Stimulated activated CD8-positive, alpha-beta memory T cell treated with anti-CD3 and anti-CD28 coated beads, Interleukin-2, amount 100 ng/mL, for 1 hour (primary cell): Measurements from ENCODE around the gene NLE1.
"Not testable (repeated sequence)": the region's sequence is repeated elsewhere in the genome, so short reads cannot be mapped to it uniquely, and the experiment has no call there.

ENCODE experiments used
- DNase-seq, 2 donors: peaks; one replicate each; pipeline ENCODE4 v3.0.0-alpha.2; 2020; ENCODE audit warnings: low read depth in 2 of 2

Gene NLE1

DNA sequence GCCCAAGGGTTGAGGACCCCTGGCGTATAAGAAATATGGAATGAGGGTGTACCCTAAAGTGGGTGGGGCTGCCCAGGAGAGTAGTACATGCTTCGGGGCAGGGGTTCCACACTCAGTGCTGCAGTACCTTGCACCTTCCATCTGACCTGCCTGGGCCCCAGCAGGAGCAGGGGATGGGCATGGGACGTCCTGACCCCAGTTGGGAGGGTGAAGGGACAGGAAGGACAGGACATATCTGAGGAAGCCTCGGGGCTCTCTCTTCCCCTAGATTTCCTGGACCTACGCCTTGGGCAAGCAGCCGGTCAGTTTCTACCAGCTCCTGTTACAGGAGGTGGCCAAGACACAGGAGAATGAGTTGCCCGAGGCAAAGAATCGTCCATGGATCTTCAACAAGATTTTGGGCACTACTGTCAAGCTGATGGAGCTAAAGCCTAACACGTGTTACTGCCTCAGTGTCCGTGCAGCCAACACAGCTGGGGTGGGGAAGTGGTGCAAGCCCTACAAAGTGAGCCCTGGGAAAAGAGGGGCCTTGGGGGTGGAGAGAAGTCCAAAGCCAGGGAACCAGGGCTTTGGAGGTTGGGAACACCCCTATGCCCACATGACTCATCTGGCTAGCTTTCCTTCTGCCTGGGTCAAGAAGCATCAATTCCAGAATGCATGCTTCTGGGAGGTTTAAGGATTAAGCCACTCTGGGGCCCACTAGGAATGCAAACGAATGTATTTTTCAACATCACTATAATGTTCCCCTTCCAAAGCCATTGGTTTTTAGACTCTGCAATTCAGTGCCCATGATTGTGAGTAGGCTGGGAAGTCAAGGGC is 12.7 kb downstream of the NLE1 start:
- DNase-seq: no peak

DNA sequence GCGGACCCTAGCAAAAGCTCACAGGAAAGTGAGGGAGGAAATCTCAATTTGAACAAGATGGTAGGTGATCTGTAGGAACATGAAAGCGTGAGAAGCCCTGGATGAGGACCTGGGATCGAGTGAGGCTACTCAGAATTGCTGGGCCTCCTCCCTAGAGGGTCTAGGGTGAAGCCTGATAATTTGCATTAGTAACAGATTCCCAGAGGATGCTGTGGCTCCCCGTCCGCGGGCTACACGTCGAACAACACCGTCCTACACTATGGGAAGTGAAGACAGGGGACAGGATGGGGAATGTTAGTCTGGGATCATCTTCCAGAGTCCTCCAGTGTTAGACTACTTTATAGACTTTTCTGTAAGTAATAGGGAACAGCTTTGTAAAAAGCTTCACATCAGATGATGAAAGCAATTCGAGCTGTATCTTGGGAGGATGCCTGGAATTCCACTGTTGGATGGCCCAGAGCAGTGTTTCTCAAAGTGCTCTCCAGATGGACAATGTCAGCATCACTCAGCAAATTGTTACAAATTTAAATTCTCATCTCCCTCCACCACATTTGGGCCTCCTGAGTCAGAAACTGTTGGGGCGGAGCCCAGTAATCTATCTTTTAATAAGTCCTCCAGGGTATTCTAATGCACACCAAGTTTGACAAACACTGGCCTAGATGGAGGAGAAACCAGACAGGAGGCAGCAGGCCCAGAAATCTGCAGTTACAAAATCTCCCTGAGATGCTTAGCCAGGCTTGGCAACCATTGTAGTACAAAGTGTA is 14.2 kb downstream of the NLE1 start:
- no peak for DNase-seq

DNA sequence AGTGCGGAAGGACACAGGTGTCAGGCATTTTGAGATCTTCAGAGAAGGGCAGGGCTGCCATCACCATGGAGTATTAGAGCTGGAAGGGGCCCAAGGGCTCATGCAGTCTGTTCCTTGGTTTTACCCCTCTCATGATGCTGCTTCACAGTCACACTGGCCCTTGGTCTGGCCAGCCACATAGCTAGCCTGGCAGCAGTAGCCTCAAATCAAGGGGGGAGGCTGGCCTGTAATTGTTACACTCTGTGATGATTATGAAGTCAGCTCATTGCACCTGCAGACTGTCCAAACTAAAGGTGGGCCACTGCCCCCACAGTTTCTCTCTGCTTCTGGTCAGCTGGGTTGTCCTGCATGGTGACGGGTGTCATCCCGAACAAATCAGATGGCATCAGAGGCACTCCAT is 20.8 kb downstream of the NLE1 start, which contains the start of gene FNDC8:
Gene FNDC8 (plus strand): TSS at position 301 of the 400 bp plus-strand sequence. CDS start 79 bp downstream, at position 380.
- no peak for DNase-seq

DNA sequence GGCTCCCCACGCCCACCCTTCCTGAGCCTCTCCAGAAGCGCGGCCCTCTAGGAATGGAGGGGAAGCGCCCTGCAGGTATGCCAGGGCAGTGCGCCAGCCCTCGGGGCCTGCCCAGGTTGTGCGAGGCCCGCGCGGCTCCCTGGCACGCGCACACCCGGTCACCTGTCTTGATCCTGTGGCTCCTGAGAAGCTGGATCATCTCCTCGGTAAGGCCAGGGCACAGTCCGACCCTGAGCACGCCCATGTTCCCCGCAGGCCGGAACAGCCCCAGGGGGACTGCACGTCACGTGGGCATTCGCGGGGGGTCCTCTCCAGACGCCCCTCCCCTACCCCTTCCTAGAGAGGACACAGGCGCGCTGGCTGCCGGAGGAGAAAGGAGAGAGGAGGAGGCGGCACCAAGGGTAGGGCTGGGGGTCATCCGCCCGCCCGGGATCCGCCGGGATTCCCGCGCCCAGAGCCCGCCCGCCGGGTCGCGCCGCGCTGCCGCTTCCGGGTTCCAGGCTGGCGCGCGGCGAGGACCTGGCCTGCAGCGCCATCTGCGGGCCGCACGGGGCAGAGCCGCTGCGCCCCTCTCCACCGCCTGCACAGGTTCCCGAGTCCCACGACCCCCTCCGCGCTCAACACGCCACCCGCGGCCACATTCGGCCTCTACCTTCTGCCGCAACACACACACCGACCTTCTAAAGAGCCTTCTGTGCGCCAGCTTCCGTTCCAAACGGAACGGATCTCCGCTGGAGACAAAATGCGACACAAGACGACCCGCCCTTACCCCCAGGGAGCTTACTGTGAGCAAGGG is 22.5 kb downstream of the NLE1 start, which contains the start of gene RAD51D:
Gene RAD51D (minus strand): TSS at position 491 of the 796 bp plus-strand sequence. CDS start 247 bp downstream, at position 244.
- peak; percentile 60 to 64 for DNase-seq

DNA sequence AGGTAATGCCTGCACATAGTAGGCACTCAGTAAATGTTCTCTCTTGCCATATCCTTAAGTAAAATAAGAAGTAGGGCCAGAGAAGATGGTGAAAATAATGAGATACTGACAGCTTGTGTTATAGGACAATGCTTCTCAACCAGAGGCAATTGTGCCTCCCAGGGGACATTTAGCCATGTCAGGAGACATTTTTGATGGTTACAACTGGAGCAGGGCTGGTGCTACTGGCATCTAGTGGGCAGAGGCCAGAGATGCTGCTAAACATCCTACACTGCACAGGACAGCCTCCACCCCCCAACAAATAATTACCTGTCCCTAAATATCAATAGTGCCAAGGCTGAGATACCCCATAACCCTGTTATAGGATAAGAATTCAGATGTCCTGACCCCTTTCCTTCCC is 24.1 kb downstream of the NLE1 start:
- DNase-seq: no peak

DNA sequence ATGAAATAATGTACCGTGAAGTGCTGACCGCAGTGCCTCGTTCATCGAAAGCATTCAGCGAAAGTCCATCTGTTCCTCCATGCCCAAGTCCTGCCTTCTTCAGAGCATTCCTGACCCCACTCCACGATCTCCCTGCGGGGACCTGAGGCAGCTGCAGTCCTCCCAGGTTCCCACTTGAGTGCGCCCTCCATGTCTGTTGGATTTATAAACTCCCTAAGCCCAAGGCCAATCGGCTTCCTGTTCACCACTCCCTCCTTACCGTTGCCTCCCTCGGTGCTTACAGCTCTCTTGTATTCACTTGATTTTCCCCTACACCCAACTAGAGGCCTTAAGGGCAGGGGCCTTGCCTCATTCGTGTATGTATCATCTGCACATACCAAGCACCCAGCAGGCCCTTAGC is 25.3 kb downstream of the NLE1 start:
- no peak for DNase-seq

DNA sequence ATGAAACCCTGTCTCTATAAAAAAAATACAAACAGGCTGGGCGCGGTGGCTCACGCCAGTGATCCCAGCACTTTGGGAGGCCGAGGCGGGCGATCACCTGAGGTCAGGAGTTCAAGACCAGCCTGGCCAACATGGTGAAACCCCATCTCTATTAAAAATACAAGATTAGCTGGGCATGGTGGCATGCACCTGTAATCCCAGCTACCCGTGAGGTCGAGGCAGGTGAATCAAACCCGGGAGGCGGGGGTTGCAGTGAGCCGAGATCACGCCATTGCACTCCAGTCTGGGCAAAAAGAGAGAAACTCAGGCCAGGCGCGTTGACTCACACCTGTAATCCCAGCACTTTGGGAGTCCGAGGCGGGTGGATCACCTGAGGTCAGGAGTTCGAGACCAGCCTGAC is 31.3 kb downstream of the NLE1 start:
- DNase-seq: not testable (repeated sequence)

DNA sequence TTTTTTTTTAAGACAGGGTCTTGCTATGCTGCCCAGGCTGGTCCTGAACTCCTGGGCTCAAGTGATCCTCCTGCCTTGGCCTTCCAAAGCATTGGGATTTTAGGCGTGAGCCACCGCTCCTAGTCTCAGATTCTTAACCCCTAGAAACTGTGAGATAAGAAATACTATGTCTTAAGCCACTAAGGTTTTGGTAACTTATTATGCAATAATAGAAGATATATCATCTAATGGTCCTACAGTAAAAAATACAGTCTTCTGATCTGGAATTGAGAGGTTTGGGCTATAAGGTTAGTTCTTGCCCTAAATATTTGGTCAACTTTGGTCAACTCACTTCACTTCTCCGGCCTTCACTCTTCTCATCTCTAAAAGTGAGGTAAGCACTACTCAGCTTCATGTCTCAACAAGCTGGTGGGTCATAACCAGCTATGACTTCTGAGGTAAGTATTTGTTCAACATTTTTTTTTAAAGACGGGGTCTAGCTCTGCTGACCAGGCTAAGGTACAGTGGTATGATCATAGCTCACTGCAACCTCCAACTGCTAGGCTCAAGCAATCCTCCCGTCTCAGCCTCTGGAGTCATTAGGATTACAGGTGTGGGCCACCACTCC is 37.2 kb downstream of the NLE1 start:
- no peak for DNase-seq

DNA sequence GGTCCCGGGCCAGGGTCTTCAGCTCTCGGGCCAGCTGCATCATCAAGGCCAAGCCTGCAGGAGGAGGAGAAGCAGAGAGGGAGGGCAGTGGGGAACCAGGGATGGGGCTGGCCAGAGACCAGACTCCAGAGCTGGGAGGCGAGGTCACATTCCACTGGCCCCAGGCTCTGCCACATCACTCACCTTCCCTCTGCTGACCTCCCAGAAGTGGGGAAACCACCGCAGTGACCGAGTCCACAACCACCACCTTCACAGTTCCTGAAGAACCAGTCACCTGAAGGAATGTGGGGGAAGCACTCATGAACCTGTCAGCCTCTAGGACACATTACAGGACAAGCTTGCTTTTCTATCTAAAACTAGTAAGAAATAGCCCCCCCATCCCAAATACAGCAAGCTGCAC is 38.8 kb downstream of the NLE1 start:
- DNase-seq: no peak

DNA sequence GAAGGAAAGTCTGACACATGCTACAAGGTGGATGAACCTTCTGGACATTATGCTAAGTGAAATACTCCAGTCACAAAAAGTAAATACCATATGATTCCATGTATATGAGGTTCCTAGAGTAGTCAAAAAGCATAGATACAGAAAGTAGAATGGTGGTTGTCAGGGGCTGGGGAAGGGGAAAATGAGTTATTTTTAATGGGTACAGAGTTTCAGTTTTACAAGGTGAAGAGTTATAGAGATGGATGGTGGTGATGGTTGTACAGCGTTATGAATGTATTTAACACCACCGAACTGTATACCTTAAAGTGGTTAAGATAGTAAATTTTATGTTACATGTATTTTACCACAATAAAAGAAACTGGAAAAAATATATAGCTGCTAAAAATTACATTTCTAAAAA is 40.4 kb downstream of the NLE1 start:
- no peak for DNase-seq

DNA sequence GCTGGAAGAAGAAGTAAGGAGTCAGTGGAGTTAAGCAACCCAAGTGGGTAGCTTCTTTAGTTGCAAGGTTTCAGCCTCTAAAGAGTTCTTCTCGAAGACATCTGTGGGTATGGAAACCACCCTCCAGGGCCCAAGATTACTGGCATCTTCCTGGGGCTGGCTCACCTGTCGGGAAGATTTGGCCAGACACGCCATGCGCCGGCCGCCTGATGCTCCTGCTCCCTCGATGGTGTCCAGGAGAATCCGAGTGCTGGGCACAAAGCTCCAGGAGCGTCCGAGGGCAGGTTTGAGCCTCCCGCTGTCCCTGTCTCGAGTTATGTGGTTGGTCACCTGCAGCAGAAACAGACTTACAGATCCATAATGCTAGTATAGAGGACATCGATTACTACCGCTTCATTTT is 41.1 kb downstream of the NLE1 start:
- no peak for DNase-seq

DNA sequence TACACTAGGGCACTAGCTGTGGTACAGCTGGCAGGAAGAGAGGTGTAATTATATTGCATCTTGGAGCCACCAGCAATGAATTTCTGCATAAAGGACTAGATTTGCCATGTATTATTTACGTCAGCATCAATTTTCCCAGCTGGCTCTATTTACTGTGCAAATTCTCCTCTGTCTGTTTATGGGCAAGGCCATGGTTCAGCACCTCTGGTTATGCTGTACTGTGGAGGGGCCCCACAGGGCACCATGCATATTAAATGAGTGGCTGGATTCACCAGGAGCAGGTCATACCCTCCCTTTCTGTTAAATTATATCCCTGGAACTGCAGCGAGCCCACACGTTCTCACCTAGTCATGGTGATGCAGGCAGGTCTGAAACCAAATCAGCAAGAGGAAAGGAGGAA is 42.2 kb downstream of the NLE1 start:
- no peak for DNase-seq

DNA sequence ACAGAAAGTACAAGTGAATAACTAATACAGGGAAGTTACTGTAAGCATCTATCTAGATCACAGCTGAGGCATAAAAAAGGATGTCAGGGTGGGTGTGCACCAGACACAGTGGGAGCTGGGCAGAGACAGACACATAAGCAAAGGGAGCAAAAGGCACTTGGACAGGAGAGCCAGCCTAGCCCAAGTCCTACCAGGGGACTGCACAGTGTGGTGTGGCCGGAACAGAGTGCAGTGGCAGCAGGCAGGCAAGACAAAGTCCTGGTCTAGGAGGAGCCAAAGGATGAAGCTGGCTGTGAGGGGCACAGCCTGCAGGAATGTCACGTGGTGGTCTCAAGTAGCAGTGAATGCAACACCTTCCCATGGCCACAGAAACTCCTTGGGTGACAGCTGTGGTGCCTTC is 44.3 kb downstream of the NLE1 start:
- DNase-seq: no peak

DNA sequence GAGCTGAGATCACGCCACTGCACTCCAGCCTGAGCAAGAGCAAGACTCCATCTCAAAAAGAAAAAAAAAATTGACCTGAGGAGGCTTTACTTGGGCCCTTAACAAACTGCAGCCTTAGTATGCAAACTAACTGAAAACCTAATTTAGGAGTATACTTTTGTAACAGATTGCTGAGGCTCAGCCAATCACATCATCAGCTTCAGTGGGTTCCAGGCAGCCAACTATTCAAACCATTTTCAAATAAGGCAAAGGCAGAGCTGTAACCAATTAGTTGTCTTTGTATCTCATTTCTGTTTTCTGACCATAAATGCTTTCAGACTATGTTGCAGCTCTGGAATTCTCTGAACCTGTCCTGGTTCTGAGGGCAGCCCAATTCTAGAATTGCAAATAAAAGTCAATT is 46.4 kb downstream of the NLE1 start:
- no peak for DNase-seq

DNA sequence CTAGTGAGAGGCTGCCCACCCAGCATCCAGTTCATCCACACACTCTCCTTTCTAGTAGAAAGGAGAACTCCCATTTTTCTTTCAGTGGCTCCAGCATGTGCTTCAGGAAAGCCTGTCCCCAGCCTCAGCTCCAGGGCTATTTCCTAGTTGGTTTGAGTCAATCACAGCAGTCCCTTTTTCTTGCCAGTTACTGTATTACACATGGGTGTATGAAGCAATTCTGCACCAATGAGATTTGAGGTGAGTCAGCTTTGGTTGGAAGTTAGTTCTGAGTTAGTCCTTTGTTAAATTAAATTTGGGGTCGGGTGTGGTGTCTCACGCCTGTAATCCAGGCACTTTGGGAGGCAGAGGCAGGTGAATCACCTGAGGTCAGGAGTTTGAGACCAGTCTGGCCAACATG is 47.2 kb downstream of the NLE1 start:
- no peak for DNase-seq

DNA sequence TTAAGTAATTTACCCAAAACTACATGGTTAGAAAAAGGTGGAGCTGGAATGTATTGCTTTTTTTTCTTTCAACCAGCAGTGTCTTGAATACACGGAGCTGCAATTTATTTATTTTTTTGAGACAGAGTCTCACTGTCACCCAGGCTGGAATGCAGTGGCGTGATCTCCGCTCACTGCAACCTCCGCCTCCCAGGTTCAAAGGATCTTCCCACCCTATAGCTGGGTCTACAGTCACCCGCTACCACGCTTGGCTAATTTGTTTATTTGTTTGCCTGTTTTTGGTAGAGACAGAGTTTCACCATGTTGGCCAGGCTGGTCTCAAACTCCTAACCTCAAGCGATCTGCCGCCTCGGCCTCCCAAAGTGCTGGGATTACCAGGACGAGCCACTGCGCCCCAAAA is 51.4 kb downstream of the NLE1 start:
- DNase-seq: not testable (repeated sequence)

DNA sequence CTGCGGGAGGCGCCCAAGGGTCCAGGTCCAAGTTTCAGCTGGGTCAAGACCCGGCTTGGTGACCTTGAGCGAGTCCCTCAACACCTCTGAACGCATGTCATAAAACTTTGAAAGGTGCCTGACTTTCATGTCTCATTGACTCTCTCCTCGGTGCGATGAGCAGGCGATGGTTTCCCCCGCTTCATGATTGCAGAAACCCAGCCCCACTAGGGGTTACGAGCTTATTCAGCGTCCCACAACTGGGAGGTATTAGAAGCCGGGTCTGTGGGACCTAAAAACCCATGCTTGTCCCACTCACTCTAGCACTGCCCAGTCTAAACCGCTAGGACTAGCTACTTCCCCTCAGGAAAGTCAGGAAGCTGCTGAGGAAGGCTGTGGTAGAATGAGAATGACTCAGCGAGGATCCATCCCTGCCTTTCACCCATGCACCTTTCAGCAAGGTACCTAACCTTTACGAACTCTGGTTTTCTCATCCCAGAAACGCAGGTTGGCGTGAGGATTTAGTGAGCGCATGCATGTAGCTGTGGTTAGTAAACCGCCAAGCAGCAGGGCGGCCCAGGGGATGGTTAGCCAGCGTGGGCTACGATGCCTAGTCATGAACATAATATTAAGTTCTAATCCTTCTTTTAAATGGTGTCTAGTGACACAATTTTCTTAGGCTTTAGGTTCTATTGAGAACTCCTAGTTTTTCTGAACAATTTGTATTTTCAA is 52.4 kb downstream of the NLE1 start:
- DNase-seq: no peak

DNA sequence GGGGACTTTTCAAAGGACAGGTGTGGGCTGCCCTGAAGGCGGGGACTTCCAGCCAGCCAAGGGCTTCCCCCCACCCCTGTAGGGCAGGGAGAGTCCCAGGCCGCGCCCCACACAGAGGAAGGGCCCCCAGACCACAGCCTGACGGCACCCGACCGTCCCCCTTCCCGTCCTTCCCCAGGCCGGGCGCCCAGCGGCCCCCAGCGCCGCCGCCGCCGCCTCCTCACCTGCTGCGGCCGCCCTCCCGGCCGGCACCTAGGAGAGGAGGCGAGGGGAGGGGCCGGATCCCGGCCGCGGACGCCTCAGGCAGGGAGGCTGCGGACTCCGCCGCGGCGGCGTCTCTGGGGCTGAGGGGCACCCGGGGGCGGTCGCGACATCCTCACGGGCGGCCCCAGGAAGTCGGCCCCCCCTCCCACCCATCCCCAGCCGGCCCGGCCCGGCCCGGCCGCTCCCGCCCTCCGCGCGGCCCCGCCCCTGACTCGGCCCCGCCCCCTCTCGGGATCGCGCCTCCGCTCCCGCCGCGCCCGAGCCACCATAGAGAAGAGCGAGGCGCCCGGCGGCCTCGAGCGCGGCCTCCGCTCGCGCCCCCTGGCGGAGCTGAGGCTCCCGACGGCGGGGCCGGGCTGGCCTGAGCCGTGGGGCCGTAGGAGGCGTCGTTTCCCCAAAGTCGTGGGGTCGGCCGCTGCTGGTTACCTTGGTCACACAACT is 53.1 kb downstream of the NLE1 start:
- DNase-seq: peak; percentile 82 to 85

DNA sequence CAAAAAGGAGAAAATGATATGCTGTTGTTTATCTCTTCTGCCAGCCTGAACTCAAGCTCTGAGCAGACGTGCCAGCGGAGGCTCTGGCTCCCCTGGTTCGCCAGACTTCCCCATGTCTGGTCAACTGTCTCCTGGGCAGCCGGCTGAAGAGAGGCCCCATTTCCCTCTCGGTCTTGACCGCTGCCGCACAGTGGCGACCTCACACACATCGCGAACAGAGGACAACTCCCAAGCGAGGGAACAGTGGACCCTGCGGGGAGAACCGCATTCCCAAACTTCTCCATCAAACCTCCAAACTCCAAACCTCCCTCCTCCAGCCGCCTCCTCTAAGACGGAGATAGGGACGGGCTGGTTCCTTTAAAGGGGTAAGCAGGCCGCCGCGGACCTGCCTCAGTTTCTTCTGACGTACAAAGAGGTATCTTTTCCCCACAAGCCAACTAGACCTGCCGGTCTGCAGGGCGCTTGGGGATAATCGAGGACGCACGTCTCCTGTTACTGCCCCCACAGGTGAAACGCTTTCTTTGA is 53.7 kb downstream of the NLE1 start:
- DNase-seq: no peak

DNA sequence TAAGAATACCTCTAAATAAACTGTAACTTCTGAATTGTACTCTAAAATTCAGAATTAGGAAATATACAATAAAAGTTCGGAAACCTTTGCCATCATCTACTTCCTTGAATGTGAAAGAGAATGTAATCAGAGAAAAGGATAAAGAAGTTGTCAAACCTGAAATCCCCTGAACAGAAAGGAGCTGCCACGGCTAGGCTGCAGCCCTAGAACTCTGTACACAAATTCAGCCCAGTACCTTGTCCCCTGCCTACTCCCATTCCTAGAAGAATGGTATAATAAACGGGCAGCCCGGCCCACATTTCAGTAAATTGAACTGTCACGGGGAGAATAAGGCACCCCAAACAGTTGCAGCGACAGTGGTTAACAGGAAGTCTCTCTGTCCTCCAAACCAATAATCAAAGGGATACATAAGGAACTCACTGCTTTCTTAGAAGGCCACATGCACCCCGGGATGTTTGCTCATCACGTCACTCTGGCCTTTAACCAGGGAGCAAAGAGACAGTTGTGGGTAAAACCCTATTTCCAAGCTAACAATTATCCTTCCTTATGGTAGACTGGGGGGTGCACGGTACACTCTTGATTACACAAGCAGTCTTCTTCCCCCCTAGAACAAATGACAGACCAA is 54.3 kb downstream of the NLE1 start:
- no peak for DNase-seq
